ENCODE data around the gene PORCN.
"Not testable (repeated sequence)": the region's sequence is repeated elsewhere in the genome, so short reads cannot be mapped to it uniquely, and the experiment has no call there.

The PORCN gene

GRCh38 chrX:48540480-48540879 lies 31.7 kb downstream of the PORCN start:
- DNase-seq (ENCODE audit: extremely low read depth, low read depth): no peak
- no peak for TF ChIP-seq CTCF (IDR thresholded peaks at IDR 0.05; ENCODE audit: low read depth, low read length)

GRCh38 chrX:48541140-48541814 lies 32.5 kb downstream of the PORCN start:
- no peak for DNase-seq (ENCODE audit: extremely low read depth, low read depth)

GRCh38 chrX:48548871-48549270 lies 40.1 kb downstream of the PORCN start:
- DNase-seq (ENCODE audit: extremely low read depth, low read depth): no peak
- no peak for TF ChIP-seq CTCF (IDR thresholded peaks at IDR 0.05; ENCODE audit: low read depth, low read length)

More at GRCh38 chrX:48541140-48541814, 32.5 kb downstream of the PORCN start:
- TF ChIP-seq CTCF (IDR thresholded peaks at IDR 0.05; ENCODE audit: low read depth, low read length): no peak

GRCh38 chrX:48555731-48556325 lies 47.0 kb downstream of the PORCN start:
- not testable (repeated sequence) for DNase-seq (ENCODE audit: extremely low read depth, low read depth)

- no peak for TF ChIP-seq CTCF (IDR thresholded peaks at IDR 0.05; ENCODE audit: low read depth, low read length)
- no peak for DNase-seq (ENCODE audit: extremely low read depth, low read depth)
Measured at GRCh38 chrX:48558271-48558670, 49.5 kb downstream of the PORCN start.

GRCh38 chrX:48559636-48560035 lies 50.8 kb downstream of the PORCN start:
- no peak for TF ChIP-seq CTCF (IDR thresholded peaks at IDR 0.05; ENCODE audit: low read depth, low read length)

GRCh38 chrX:48560056-48560455 lies 51.3 kb downstream of the PORCN start:
- TF ChIP-seq CTCF (IDR thresholded peaks at IDR 0.05; ENCODE audit: low read depth, low read length): no peak
- DNase-seq (ENCODE audit: extremely low read depth, low read depth): no peak

More at GRCh38 chrX:48559636-48560035, 50.8 kb downstream of the PORCN start:
- no peak for DNase-seq (ENCODE audit: extremely low read depth, low read depth)

- no peak for TF ChIP-seq CTCF (IDR thresholded peaks at IDR 0.05; ENCODE audit: low read depth, low read length)
- no peak for DNase-seq (ENCODE audit: extremely low read depth, low read depth)
Measured at GRCh38 chrX:48560681-48561080, 51.9 kb downstream of the PORCN start.

Data from AG09319 (cell line).